NCI-H2107 treated with DMSO at 0.1 percent for 48 hours (cell line): Measurements from ENCODE around the gene SPECC1L.

Source experiments
- DNase-seq: peaks from one replicate; lab custom pipeline; 2025; ENCODE audit not compliant: unreplicated experiment; lab: John Stamatoyannopoulos, UW

SPECC1L gene

DNA sequence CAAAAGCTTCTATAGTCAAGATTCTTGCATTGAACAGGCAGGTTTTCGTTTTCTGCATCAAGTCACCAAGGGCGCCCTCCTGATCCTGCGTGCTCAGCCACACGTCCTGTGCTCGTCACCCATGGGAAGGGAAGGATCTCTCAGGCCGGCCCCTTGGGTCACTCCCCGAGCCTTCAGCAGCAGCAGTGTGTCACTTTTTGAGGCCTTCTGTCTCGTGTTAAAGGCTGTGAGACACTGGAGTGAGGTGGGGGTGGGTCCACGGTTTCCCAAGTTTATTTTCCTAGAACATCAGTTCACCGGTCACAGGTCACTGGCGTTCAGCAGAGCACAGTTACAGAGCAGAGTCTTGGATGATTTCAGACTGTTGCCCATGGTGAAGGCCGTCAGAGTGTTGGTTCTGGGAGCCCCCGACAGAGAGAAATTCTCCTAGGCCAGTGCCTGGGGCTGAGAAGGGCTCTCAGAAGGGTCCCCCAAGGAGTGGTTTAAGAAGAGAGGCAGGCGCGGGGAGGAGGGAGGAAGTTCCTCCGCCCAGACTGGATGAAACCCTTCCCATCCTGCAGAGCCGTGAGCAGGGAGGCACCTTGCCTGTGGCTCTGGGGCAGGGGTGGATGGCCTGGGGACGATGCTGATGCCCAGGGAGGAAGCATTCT, 143.2 kb downstream of the SPECC1L start:
- DNase-seq = no peak

GRCh38 chr22:24414523-24414922, 143.9 kb downstream of the SPECC1L start:
- no peak for DNase-seq

DNA sequence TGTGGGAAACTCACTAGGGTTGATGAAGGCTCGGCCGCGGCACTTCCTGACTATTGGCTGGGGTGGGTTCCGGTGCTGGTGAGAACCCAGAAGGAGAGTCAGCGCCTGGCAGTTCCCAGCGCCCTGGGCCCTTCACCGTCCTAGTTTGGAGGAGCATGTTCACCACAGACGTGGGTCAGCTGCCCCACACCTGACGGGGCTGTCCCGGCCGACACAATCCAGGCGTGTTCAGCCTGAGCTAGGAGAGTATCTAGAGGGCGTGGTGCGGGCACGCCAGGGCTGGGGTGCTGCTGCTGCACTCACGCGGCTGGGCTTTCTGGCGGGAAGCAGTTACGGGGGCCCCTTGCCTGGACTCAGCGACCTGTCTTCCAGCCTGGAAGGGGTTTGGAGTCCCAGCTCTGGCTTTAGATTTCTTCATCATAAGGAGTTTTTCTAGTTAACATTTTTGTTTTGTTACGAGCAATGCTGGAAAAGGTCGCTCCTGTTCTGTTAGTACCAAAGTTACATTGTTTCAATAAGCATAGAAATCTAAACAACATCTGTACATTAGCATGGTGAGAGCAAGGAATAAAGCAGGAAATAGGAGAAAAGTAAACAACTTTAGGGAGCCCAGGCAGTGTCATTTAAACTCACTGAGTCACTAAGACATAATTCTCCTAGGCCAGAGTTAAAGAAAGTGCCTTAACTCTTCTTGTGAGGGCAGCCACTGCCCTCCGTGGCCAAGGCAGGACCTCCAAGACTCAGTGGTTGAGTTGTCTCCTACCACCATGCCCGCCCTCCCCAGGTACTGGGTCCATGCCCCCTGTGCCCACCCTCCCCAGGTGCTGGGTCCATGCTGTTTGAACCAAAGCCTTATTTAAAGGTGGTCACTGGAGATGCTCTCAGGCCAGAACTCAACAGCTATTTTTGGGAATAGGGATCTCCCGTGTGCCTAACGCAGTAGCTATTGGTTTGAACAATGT, 144.6 kb downstream of the SPECC1L start:
- no peak for DNase-seq

- DNase-seq = no peak
Observed at GRCh38 chr22:24416095-24416494, 145.5 kb downstream of the SPECC1L start.

- no peak for DNase-seq
Observed at GRCh38 chr22:24416611-24417010, 146.0 kb downstream of the SPECC1L start.

- DNase-seq = no peak
Observed at GRCh38 chr22:24417200-24417599, 146.6 kb downstream of the SPECC1L start.

DNA sequence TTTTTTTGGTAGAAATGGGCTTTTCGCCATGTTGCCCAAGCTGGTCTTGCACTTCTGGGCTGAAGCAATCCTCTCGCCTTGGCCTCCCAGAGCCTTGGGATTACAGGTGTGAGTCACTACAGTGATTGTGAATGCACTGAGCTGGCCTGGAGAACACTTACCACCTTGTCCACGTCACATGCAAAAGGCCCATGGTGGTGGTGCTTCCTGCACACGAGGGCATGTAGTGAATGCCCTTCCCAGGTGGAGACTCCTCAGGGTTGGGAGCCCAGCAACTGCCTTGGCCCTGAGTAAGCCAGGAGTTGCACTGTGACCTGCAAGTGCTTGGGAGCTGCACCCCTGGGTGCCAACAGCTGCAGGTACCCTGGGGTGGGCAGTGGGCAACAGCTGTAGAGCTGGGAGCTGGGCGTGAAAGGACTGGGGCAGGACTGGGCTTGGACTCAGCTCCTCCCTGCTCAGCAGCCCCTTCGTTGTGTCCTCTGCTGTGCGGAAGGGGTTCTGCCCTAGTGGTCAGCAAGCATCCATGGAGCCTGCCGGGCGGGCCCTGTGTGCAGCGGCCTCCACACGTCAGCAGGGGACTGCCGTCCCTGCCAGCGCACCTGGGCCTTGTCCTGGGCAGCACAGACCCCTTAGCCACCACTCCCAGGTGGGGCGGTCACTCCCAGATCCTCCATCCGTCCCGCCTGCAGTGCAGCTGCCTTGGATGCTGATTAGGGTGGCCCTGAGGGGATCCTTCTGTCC, 147.4 kb downstream of the SPECC1L start:
- no peak for DNase-seq

DNA sequence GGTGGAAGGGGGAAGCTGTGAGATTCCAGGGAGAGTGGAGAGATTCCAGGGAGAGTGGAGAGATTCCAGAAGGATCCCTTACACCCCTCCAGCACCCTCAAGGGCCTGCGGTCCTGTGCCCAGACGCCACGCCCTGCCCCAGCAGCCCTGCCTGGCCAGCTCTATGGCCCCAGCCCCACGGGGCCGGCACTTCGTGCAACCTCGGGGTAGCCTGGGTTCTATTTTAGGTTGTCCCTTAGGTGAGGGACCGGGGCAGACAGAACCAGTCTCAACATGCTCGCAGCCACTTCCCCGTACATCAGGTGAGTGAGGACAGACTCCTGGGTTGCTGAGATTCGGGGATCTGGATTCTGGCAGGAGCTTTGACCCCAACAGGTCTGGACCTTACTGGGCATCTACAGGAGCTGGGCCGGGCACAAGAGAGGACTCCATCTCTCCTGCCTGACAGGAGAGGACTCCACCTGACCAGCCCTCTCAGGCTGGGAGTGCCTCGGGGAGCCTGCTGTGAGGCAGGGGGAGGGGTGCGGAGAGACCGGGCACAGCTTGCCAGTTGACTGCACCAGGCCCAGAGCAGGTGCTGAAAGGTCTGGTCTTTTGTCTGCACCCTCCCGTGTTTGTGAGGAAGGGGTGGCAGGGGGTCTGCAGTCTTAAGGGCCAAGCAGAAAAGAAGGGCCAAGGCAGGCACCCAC, 148.3 kb downstream of the SPECC1L start:
- no peak for DNase-seq

GRCh38 chr22:24419475-24419850, 148.8 kb downstream of the SPECC1L start:
- no peak for DNase-seq

DNA sequence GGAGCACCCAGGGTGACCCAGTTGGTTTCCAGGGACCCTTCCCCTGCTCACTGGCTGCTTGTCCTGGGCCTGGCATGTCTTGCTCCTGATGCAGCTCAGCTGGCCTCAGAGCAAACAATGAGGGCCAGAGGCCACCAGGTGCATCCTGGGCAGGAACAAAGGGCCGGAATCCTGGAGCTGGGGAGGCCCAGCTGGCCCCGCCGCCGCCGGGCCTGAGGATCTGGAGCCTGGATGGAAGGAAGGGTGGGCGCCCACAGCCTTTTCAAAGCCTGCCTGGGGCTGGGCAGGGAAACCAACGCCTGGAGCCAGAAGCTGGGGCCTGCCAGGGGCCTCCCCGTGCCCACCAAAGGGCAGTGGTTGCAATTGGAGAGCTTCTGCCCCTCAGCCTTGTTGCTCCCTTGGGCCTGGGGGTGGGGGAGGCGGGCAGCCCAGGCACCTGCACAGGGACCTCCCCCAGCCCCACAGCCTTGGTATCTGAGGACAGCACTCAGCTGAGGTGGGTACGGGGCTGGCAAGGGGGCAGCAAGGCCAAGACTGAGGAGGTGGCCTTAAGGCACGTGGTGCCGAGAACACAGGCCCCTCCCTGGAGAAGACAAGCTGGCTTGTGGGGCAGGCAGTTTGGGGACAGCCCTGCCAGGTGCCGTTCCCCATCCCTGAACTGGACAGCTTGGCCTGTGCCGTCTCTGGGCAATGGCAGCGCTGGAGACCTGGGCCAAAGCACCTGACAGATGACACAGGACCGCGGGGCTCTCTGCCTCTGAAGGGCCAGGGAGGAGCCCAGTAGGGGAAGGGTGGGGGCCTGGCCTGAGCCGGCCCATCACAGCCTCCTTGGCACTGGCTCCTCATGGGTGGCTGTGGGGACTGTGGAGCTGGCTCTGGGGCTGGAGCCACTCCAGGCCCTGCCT, 149.7 kb downstream of the SPECC1L start:
- DNase-seq = no peak

GRCh38 chr22:24420977-24421343, 150.3 kb downstream of the SPECC1L start:
- no peak for DNase-seq

DNA sequence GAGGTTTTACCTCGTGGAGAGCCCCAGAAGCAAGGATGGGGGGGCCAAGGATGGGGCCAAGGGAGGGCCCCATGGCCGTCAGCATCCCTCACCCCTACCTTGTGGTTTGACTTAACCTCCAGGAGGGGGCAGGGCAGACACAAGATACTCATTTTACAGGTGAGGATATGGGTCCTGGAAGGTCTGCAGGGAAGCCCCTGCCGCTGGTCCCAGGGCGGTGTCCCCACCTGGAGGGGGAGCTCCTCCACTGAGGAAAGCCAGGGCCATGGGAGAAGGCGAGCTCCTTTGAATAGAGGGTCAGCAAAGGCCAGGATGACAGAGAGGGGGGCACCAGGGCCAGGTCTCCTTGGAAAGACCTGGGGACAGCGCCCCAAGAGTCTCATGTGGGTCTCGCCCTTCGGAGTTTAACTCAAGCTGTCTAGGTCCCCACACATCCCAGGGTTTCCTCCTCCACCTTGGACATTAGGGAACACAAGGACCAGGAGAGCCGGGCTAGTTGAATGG, 150.8 kb downstream of the SPECC1L start:
- DNase-seq = no peak

GRCh38 chr22:24422102-24422665, 151.6 kb downstream of the SPECC1L start:
- no peak for DNase-seq

DNA sequence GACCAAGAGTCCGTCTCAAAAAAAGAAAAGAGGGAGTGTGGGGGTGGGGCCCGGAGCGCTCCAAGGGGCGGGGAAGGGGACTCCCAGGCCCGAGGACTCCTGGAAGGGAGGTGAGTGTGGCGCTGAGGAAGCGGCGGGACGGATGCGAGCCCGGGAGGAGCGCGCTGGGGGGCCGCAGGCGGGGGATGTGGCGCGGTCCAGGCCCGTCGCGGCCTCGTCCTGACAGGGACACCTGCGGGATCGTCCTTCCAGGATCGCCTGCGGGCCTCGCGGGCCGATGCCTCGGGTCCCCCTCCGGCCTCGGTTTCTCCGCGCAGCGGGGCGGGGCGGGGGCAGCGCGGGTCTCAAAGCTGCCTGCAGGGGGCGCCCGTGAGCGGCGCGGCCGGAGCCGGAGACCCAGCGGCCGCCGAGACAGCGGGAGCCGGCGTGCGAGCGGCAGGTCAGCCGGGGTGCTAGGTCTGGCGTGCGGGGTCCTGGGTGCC, 152.9 kb downstream of the SPECC1L start:
- DNase-seq = no peak

- DNase-seq = no peak
Observed at GRCh38 chr22:24424001-24424900, 153.6 kb downstream of the SPECC1L start.

DNA sequence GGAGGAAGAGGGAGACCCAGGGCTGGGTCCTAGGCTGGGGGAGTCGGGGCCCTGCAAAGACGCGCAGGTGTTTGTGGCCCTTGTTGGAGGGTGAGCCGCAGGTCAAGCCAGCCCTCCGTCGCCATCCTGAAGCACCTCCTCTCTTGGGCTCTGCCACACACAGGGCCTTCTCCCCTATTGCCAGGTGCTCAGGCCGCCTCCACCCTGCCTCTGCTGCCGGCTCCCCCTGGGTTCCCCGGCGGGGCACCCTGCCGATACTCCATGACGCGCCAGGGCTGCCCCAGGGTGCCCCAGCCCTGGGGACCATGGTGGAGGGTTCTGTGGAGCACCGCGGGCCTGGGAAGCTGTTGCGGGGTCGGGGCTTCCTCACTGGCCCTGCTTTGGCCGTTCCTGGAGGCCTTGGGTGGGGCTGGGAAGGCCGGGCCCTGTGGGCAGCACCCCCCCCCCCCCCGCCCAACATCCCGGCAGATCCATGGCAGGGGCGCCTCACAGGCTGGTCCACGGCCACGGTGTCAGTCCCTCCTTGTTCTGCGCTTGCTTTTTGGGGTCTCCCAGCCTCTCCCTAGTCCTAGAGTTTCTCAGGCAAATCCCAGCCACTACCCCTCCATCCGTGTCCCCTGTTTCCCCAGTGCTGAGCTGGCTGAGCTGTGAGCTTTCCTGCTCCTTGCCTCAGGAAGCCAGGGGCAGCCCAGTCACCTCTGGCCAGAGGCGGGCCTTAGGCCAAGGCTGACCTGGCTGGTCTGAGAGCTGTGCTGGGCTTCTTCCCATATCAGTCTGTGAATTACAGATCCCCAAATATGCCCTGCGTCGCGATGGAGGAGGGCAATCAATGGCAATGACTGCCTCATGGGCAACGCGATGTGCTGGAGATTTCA, 154.5 kb downstream of the SPECC1L start:
- DNase-seq = no peak

DNA sequence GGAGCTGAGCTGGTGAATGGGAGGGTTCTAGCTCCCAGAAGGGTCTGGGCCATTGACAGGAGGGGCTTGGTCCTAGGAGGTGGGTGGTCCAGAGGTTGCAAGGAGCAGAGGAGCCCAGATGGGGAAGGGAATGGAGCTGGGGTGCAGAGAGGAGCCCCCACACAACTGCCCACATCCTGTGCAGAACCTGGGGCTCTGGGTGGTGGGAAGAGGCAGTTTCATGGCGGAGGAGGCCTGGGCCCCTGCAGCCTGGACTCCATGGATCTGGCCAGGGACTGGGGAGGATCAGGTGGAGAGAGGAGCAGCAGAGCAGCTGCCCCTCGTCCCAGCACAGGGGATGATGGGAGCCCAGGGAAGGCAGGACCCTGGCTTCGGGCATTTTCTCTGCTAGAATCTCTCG, 155.8 kb downstream of the SPECC1L start:
- DNase-seq = no peak
